Endodermal cell (in vitro differentiated cells): ENCODE data around the gene MDH2. TPM values are rescaled to one million over a fixed set of nuclear protein-coding genes. Genes with fewer than 3 reads are reported as not detected.
"Not testable (repeated sequence)": the region's sequence is repeated elsewhere in the genome, so short reads cannot be mapped to it uniquely, and the experiment has no call there.

Experiments used
- DNase-seq: peaks from one replicate; pipeline ENCODE4 v3.0.0-alpha.2; 2017
- H3K27ac ChIP-seq: 2 replicates; pipeline ENCODE4 v1.5.1; 2013; ENCODE audit warnings: mild to moderate bottlenecking, low read depth, low read length, moderate library complexity
- H3K27me3 ChIP-seq: 2 replicates; pipeline ENCODE4 v1.6.1; 2013; ENCODE audit warnings: mild to moderate bottlenecking, low read length, moderate library complexity; ENCODE audit not compliant: insufficient read depth, control insufficient read depth, poor library complexity, severe bottlenecking
- H3K36me3 ChIP-seq: 2 replicates; pipeline ENCODE4 v1.7.0; 2013; ENCODE audit warnings: mild to moderate bottlenecking, low read length, moderate library complexity; ENCODE audit not compliant: control insufficient read depth, insufficient read depth
- H3K4me1 ChIP-seq: one replicate; pipeline ENCODE4 v1.7.0; 2013; ENCODE audit warnings: low read length; ENCODE audit not compliant: control insufficient read depth, insufficient read depth
- H3K4me3 ChIP-seq: 2 replicates; pipeline ENCODE4 v1.5.1; 2013; ENCODE audit warnings: mild to moderate bottlenecking, low read length, moderate library complexity
- H3K9ac ChIP-seq: 2 replicates; pipeline ENCODE4 v1.6.1; 2013; ENCODE audit warnings: mild to moderate bottlenecking, low read length, moderate library complexity; ENCODE audit not compliant: poor library complexity, severe bottlenecking; ENCODE audit errors: extremely low read depth
- H3K9me3 ChIP-seq: 2 replicates; pipeline ENCODE4 v1.6.1; 2013; ENCODE audit warnings: mild to moderate bottlenecking, low read length, moderate library complexity; ENCODE audit not compliant: control insufficient read depth
- H3K27ac Mint-ChIP-seq: 2 replicates; pipeline ENCODE4 v1.8.0; 2020; ENCODE audit warnings: mixed read lengths
- H3K27me3 Mint-ChIP-seq: 2 replicates; pipeline ENCODE4 v1.8.0; 2021; ENCODE audit warnings: mild to moderate bottlenecking, mixed read lengths; ENCODE audit not compliant: insufficient read depth
- H3K36me3 Mint-ChIP-seq: 2 replicates; pipeline ENCODE4 v1.8.0; 2020; ENCODE audit warnings: low read depth, mixed read lengths
- H3K4me1 Mint-ChIP-seq: 2 replicates; pipeline ENCODE4 v1.8.0; 2020; ENCODE audit warnings: mixed read lengths
- H3K4me3 Mint-ChIP-seq: 2 replicates; pipeline ENCODE4 v1.8.0; 2020; ENCODE audit warnings: mild to moderate bottlenecking, moderate library complexity, mixed read lengths
- H3K9me3 Mint-ChIP-seq: 2 replicates; pipeline ENCODE4 v1.8.0; 2020; ENCODE audit warnings: mild to moderate bottlenecking, mixed read lengths
- WGBS, 2 experiments: methylation state at CpG; one replicate each; pipeline versions ENCODE4 v1.1.5 to v1.1.7; 2013; ENCODE audit warnings: missing lambda C conversion rate in 2 of 2, mixed read lengths in 1 of 2; ENCODE audit not compliant: insufficient coverage in 1 of 2, insufficient read length in 1 of 2; 5-methylcytosine and 5-hydroxymethylcytosine counted together
- total RNA-seq, 2 donors: library from RNA; stranded (reverse); fragmentation: NEBNext Ultra II Directional in 1 of 2; extraction: Animal tissue kit (Norgen Biotek cat#: 25700) in 1 of 2; gene quantifications; 2 replicates in 1 of 2; 3 replicates in 1 of 2; pipeline ENCODE4 v1.2.1, GENCODE V29; 2021
- TF ChIP-seq, protein P1 (sequence below): fragments of 200-600 bp; sonication (generic); conservative IDR thresholded peaks from 2 replicates; pipeline ENCODE4 v1.5.0; 2021; ENCODE audit warnings: antibody characterized with exemption, mild to moderate bottlenecking

Gene MDH2
- total RNA-seq, 2 donors from 2014 or later, result 211 to 253 TPM

DNA sequence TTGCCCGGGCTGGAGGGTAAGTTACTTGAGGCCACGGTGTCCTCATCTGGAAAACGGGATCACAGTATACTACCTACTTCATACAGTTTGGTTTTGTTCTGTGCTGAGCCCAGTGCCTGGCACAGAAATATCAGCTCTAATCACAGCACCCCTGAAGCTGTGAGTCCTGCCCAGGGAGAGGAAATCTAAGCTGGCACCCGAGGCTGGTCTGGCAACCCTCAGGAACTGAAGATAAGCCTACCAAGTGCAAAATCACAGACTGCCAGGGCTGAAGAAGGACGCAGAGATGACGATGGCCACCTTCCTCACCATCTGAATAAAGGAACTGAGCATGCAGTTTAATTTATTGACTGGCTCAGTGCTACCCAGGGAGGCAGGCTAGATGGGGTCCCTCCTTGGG lies 45.8 kb upstream of the MDH2 start:
- Mint-ChIP-seq H3K4me3 (no peak overlapping the region), H3K36me3 (peaks cover 51% of the 10 kb centered on the region), H3K27ac (no peak overlapping the region), H3K27me3 (no peaks in the 10 kb centered on the region), H3K9me3 (no peaks in the 10 kb centered on the region), H3K4me1 (no peaks in the 10 kb centered on the region)
- TF ChIP-seq, protein P1, sequence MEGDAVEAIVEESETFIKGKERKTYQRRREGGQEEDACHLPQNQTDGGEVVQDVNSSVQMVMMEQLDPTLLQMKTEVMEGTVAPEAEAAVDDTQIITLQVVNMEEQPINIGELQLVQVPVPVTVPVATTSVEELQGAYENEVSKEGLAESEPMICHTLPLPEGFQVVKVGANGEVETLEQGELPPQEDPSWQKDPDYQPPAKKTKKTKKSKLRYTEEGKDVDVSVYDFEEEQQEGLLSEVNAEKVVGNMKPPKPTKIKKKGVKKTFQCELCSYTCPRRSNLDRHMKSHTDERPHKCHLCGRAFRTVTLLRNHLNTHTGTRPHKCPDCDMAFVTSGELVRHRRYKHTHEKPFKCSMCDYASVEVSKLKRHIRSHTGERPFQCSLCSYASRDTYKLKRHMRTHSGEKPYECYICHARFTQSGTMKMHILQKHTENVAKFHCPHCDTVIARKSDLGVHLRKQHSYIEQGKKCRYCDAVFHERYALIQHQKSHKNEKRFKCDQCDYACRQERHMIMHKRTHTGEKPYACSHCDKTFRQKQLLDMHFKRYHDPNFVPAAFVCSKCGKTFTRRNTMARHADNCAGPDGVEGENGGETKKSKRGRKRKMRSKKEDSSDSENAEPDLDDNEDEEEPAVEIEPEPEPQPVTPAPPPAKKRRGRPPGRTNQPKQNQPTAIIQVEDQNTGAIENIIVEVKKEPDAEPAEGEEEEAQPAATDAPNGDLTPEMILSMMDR, result no peak
- WGBS, 2 experiments, result 92% methylated on average over 4 to 6 of the region's 6 CpGs
- DNase-seq, result no peak
- Histone ChIP-seq H3K36me3 (peaks cover 30% of the 10 kb centered on the region), H3K4me1 (no peaks in the 10 kb centered on the region), H3K27me3 (no peaks in the 10 kb centered on the region), H3K9ac (no peak overlapping the region), H3K9me3 (no peaks in the 10 kb centered on the region), H3K4me3 (no peak overlapping the region), H3K27ac (no peak overlapping the region)

DNA sequence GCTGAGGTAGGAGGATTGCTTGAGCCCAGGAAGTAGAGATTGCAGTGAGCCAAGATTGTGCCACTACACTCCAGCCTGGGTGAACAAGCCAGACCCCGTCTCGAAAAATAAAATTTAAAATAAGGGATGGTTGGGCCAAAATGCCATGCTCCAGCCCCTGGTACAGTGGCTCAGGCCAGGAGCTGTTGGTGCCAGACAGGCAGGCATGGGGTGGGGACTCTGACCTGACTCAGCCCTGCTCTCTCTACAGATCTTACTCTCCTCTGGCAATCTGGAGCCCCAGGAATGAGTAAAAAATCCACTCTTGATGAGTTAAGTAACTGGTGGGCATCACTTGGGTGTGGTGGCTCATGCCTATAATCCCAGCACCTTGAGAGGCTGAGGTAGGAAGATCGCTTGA lies 45.1 kb upstream of the MDH2 start:
- H3K27me3 ChIP-seq, result no peaks in the 10 kb centered on the region

DNA sequence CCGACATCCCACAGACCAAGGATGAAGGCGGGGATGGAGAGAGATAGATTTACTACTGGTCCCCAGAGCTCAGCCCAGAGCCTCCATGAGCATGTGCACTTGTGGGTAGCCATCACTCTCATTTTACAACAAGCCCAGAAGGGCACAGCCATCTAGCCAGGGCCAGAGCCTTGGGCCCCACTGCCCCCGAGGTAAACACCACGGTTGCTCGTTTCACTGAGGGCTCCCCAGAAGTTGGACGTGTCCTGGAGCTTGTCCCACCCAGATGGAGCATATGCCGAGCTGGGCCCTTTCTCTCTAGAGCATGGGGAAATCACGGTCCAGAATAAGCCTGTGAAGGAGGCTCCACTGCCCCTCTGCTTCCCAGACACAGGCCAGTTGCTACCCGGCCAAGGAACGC lies 44.6 kb upstream of the MDH2 start:
- peaks cover 36% of the 10 kb centered on the region for H3K36me3 ChIP-seq
- no peak overlapping the region for H3K4me3 ChIP-seq
- Mint-ChIP-seq H3K4me1 (no peaks in the 10 kb centered on the region), H3K27me3 (no peaks in the 10 kb centered on the region), H3K9me3 (no peaks in the 10 kb centered on the region), H3K36me3 (peaks cover 49% of the 10 kb centered on the region), H3K27ac (no peak overlapping the region), H3K4me3 (no peak overlapping the region)
- no peak for DNase-seq
- WGBS, 2 experiments, result 95 to 96% methylated on average over 8 to 10 of the region's 10 CpGs
- no peak overlapping the region for H3K27ac ChIP-seq
- no peaks in the 10 kb centered on the region for H3K4me1 ChIP-seq
- no peak overlapping the region for H3K9ac ChIP-seq
- no peaks in the 10 kb centered on the region for H3K27me3 ChIP-seq
- TF ChIP-seq, protein P1, result no peak
- no peaks in the 10 kb centered on the region for H3K9me3 ChIP-seq

More for the DNA sequence above, 45.1 kb upstream of the MDH2 start:
- Histone ChIP-seq H3K9ac (no peak overlapping the region), H3K4me1 (no peaks in the 10 kb centered on the region), H3K9me3 (no peaks in the 10 kb centered on the region), H3K4me3 (no peak overlapping the region), H3K27ac (no peak overlapping the region), H3K36me3 (peaks cover 36% of the 10 kb centered on the region)
- Mint-ChIP-seq H3K4me3 (no peak overlapping the region), H3K27me3 (no peaks in the 10 kb centered on the region), H3K27ac (no peak overlapping the region), H3K9me3 (no peaks in the 10 kb centered on the region), H3K4me1 (no peaks in the 10 kb centered on the region), H3K36me3 (peaks cover 49% of the 10 kb centered on the region)
- TF ChIP-seq, protein P1, result no peak
- DNase-seq, result no peak
- WGBS, 2 experiments, result 92 to 100% methylated on average over 2 to 3 of the region's 3 CpGs

DNA sequence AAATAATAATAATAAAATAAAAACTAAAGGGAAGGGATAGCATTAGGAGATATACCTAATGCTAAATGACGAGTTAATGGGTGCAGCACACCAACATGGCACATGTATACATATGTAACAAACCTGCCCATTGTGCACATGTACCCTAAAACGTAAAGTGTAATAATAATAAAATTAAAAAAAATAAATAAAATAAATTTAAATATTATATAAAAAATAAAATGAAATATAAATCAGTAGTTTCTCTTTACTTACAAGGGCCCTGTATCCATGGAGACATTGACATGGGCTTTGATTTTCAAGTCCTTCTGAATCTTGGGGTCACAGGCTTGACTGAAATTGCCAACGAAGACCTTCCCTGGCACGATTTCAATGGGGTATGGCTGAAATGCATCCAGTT lies 42.9 kb upstream of the MDH2 start:
- not testable (repeated sequence) for H3K9me3 Mint-ChIP-seq
- WGBS, 2 experiments, result 82 to 98% methylated on average over 2 of the region's 4 CpGs

More for the DNA sequence above, 42.9 kb upstream of the MDH2 start:
- not testable (repeated sequence) for H3K27ac Mint-ChIP-seq, H3K4me1 ChIP-seq, H3K27ac ChIP-seq, H3K27me3 ChIP-seq, H3K9me3 ChIP-seq, H3K4me3 Mint-ChIP-seq, H3K9ac ChIP-seq, H3K27me3 Mint-ChIP-seq, H3K4me1 Mint-ChIP-seq, H3K4me3 ChIP-seq, DNase-seq
- peaks cover 44% of the 10 kb centered on the region for H3K36me3 Mint-ChIP-seq
- H3K36me3 ChIP-seq, result peaks cover 36% of the 10 kb centered on the region
